HepG2 (cell line): ENCODE data around the gene PATL1. TPM values are rescaled to one million over a fixed set of nuclear protein-coding genes. Genes with fewer than 3 reads are reported as not detected.
"Not testable (repeated sequence)": the region's sequence is repeated elsewhere in the genome, so short reads cannot be mapped to it uniquely, and the experiment has no call there.

Experiments
- ATAC-seq: fragments of 200-7000 bp; cut with Tn5 transposase; 3 replicates; pipeline ENCODE4 v1.9.1; 2020; ENCODE audit warnings: mild to moderate bottlenecking, moderate library complexity
- BruUV-seq: library from RNA; stranded (reverse); fragments of 400-500 nt; replicated peaks from 2 replicates; lab custom pipeline; 2021; lab: Mats Ljungman, UMichigan
- CTCF ChIA-PET: fragments of 300-600 bp; formaldehyde crosslinking; extraction: SDS; loops from one replicate; lab custom pipeline; 2021; ENCODE audit warnings: low total read pairs, inconsistent platforms, low intra/inter-chr PET ratio; lab: Yijun Ruan, JAX
- POLR2A ChIA-PET: fragments of 350-600 bp; sonication (Branson Sonifier 250); formaldehyde crosslinking; loops from one replicate; lab custom pipeline; 2020; ENCODE audit warnings: antibody characterized with exemption, inconsistent platforms; lab: Yijun Ruan, JAX
- DNase-seq: peaks from one replicate; pipeline ENCODE4 v3.0.0-alpha.2; 2015; ENCODE audit warnings: low spot score
- FAIRE-seq: peaks from 3 replicates; lab custom pipeline; 2011; peaks lifted over from hg19 to GRCh38; lab: Jason Lieb, UNC
- H2AFZ ChIP-seq: one replicate; pipeline ENCODE4 v1.6.1; 2011; ENCODE audit warnings: low read length, inconsistent platforms
- H3K27ac ChIP-seq: fragments of 300-600 bp; 3 replicates; pipeline ENCODE4 v1.8.0; 2011; ENCODE audit warnings: mixed run types, mild to moderate bottlenecking, mixed read lengths, low read length, inconsistent platforms; ENCODE audit not compliant: insufficient read depth; ENCODE audit errors: extremely low read length
- H3K27me3 ChIP-seq, 2 experiments: fragments of 200-600 bp in 1 of 2; 2 replicates in 1 of 2; 3 replicates in 1 of 2; pipeline versions ENCODE4 v1.6.0 to v1.8.0; 2011; ENCODE audit warnings: low read length in 2 of 2, mild to moderate bottlenecking in 2 of 2, moderate library complexity in 2 of 2, inconsistent platforms in 1 of 2; ENCODE audit not compliant: insufficient read depth in 2 of 2, control insufficient read depth in 1 of 2
- H3K36me3 ChIP-seq, 2 experiments: fragments of 200-600 bp in 1 of 2; replicated peaks in 1 of 2; 2 replicates in 1 of 2; 3 replicates in 1 of 2; pipeline versions ENCODE4 v1.5.1 to v1.8.0; 2011; ENCODE audit warnings: low read length in 2 of 2, inconsistent platforms in 1 of 2; ENCODE audit not compliant: insufficient read depth in 2 of 2, control insufficient read depth in 1 of 2
- H3K4me1 ChIP-seq: 2 replicates; pipeline ENCODE4 v1.5.1; 2012; ENCODE audit warnings: low read length, inconsistent platforms; ENCODE audit not compliant: insufficient read depth
- H3K4me2 ChIP-seq: 2 replicates; pipeline ENCODE4 v1.6.0; 2011; ENCODE audit warnings: low read depth, low read length, inconsistent platforms
- H3K4me3 ChIP-seq, 3 experiments: fragments of 200-600 bp in 1 of 3; sonication (generic), shearing (Covaris generic) in 1 of 3; replicated peaks in 1 of 3; 2 replicates each; pipeline ENCODE4 v1.5.1; 2011 to 2016; ENCODE audit warnings: low read length in 3 of 3, inconsistent platforms in 2 of 3, low read depth in 2 of 3, mild to moderate bottlenecking in 2 of 3, control low read depth in 1 of 3, mixed read lengths in 1 of 3; ENCODE audit not compliant: insufficient read depth in 1 of 3
- H3K79me2 ChIP-seq: one replicate; pipeline ENCODE4 v1.6.1; 2011; ENCODE audit warnings: low read length, inconsistent platforms; ENCODE audit not compliant: insufficient read depth
- H3K9ac ChIP-seq: 2 replicates; pipeline ENCODE4 v1.6.0; 2011; ENCODE audit warnings: mild to moderate bottlenecking, low read depth, low read length, inconsistent platforms; ENCODE audit not compliant: insufficient read depth
- H3K9me3 ChIP-seq: 2 replicates; pipeline ENCODE4 v1.5.1; 2012; ENCODE audit warnings: mild to moderate bottlenecking, low read length
- H4K20me1 ChIP-seq: 2 replicates; pipeline ENCODE4 v1.6.0; 2011; ENCODE audit warnings: inconsistent platforms, mild to moderate bottlenecking, low read length, moderate library complexity; ENCODE audit not compliant: insufficient read depth
- DMTF1 ChIP-seq: sonication (generic); formaldehyde crosslinking; IDR thresholded peaks from 2 replicates; pipeline ENCODE4 v1.4.0; 2020; ENCODE audit warnings: mild to moderate bottlenecking, missing genetic modification reagents
- DPF2 ChIP-seq: sonication (generic); formaldehyde crosslinking; IDR thresholded peaks from 2 replicates; pipeline ENCODE4 v1.4.0; 2020; ENCODE audit warnings: mild to moderate bottlenecking, low read depth, missing genetic modification reagents, borderline replicate concordance
- NAIF1 ChIP-seq: sonication (generic); formaldehyde crosslinking; IDR thresholded peaks from 2 replicates; pipeline ENCODE4 v1.5.0; 2020; ENCODE audit warnings: mild to moderate bottlenecking, missing genetic modification reagents, borderline replicate concordance
- PHF21A ChIP-seq: sonication (generic); formaldehyde crosslinking; IDR thresholded peaks from 2 replicates; pipeline ENCODE4 v1.5.0; 2020; ENCODE audit warnings: mild to moderate bottlenecking, missing genetic modification reagents
- SCMH1 ChIP-seq: sonication (generic); formaldehyde crosslinking; IDR thresholded peaks from 2 replicates; pipeline ENCODE4 v1.9.0; 2021; ENCODE audit warnings: missing genetic modification reagents, mild to moderate bottlenecking, borderline replicate concordance
- TBX2 ChIP-seq: sonication (generic); formaldehyde crosslinking; IDR thresholded peaks from 2 replicates; pipeline ENCODE4 v1.5.0; 2020; ENCODE audit warnings: missing genetic modification reagents, mild to moderate bottlenecking, borderline replicate concordance
- TEAD3 ChIP-seq: optimal IDR thresholded peaks from 2 replicates; pipeline ENCODE3; 2016; ENCODE audit warnings: borderline replicate concordance
- ZBTB33 ChIP-seq: sonication (generic); formaldehyde crosslinking; IDR thresholded peaks from 2 replicates; pipeline ENCODE4 v1.4.0; 2020; ENCODE audit warnings: missing genetic modification reagents
- ZFP36L1 ChIP-seq: sonication (generic); formaldehyde crosslinking; IDR thresholded peaks from 2 replicates; pipeline ENCODE4 v1.8.0; 2022; ENCODE audit warnings: mild to moderate bottlenecking, missing genetic modification reagents, moderate library complexity
- ZFX ChIP-seq: sonication (generic); formaldehyde crosslinking; IDR thresholded peaks from 2 replicates; pipeline ENCODE4 v1.4.0; 2020; ENCODE audit warnings: mild to moderate bottlenecking, low read depth, missing genetic modification reagents, moderate library complexity
- ZNF431 ChIP-seq: sonication (generic); formaldehyde crosslinking; IDR thresholded peaks from 2 replicates; pipeline ENCODE4 v1.9.0; 2022; ENCODE audit warnings: missing genetic modification reagents, low read depth, mild to moderate bottlenecking, borderline replicate concordance
- ZNF572 ChIP-seq: sonication (generic); formaldehyde crosslinking; IDR thresholded peaks from 2 replicates; pipeline ENCODE4 v1.5.1; 2020; ENCODE audit warnings: mild to moderate bottlenecking, missing genetic modification reagents
- ZNF616 ChIP-seq: sonication (generic); formaldehyde crosslinking; IDR thresholded peaks from 2 replicates; pipeline ENCODE4 v1.5.0; 2020; ENCODE audit warnings: low read depth, mild to moderate bottlenecking, missing genetic modification reagents
- ZNF703 ChIP-seq: sonication (generic); formaldehyde crosslinking; IDR thresholded peaks from 2 replicates; pipeline ENCODE4 v1.5.1; 2020; ENCODE audit warnings: missing genetic modification reagents, mild to moderate bottlenecking, moderate library complexity, borderline replicate concordance
- WGBS: methylation state at CpG from one replicate; pipeline ENCODE4 v1.1.6; 2017; ENCODE audit warnings: low lambda C conversion rate; 5-methylcytosine and 5-hydroxymethylcytosine counted together
- in situ Hi-C: cut with HindIII; loops from 2 replicates; pipeline ENCODE4 v1.10.0; 2017; ENCODE audit warnings: low pct_unique_long_range_greater_than_20kb; ENCODE audit not compliant: extremely low pct_ligation_motif_present
- intact Hi-C: fragments of 100-400 bp; cut with micrococcal nuclease; formaldehyde crosslinking; loops from one replicate; pipeline ENCODE4 v1.10.0; 2022; ENCODE audit not compliant: unreplicated experiment
- polyA plus RNA-seq, 8 experiments: library from polyadenylated mRNA; depleted of rRNA in 3 of 8; stranded (reverse) in 7 of 8; unstranded in 1 of 8; fragments of >200 nt; fragmentation: Illumina TruSeq in 4 of 8; extraction: Trizol in 4 of 8; gene quantifications; 2 replicates each; pipeline versions ENCODE4 v1.2.1 to v1.2.3, GENCODE V29; 2011 to 2016; ENCODE audit warnings: low read depth in 4 of 8, missing spikeins in 1 of 8, mixed read lengths in 1 of 8; ENCODE audit not compliant: insufficient read depth in 1 of 8
- total RNA-seq, 5 experiments: library from RNA; depleted of rRNA; stranded (reverse); fragments of >200 nt; fragmentation: Illumina TruSeq; extraction: Trizol; gene quantifications; 2 replicates each; pipeline ENCODE4 v1.2.3, GENCODE V29; 2016; ENCODE audit warnings: low read depth in 1 of 5

Gene PATL1
- total and polyA plus RNA-seq, 2 of the 13 experiments (the other 11 are each of a cell fraction or from before 2014, with no cell fraction given) = 12.9 to 26.8 TPM

- 72% methylated on average over 4 of the region's 4 CpGs for WGBS
- H3K9me3 ChIP-seq, H3K27ac ChIP-seq, FAIRE-seq, CTCF ChIA-PET, H3K36me3 ChIP-seq, H3K4me2 ChIP-seq, ATAC-seq, H3K9ac ChIP-seq, in situ Hi-C loops, BruUV-seq, intact Hi-C loops, H2AFZ ChIP-seq, POLR2A ChIA-PET, H3K79me2 ChIP-seq, DNase-seq, H3K27me3 ChIP-seq, H3K4me3 ChIP-seq, H4K20me1 ChIP-seq: not testable (repeated sequence)
- peak; percentile 19 for TF ChIP-seq TEAD3
- H3K4me1 ChIP-seq = peaks cover 12% of the 10 kb centered on the region; the same call in 1 of the 2 replicates
Observed at GRCh38 chr11:59626969-59627368, 41.9 kb downstream of the PATL1 start.

GRCh38 chr11:59625703-59626102 is 43.1 kb downstream of the PATL1 start:
- DNase-seq (no peak), ATAC-seq (no peak), FAIRE-seq (no peak)
- CTCF ChIA-PET = no interaction called here
- POLR2A ChIA-PET = no interaction called here
- Histone ChIP-seq H4K20me1 (no peaks in the 10 kb centered on the region), H3K4me3 (no peak overlapping the region), H3K36me3 (no peaks in the 10 kb centered on the region), H3K27me3 (no peaks in the 10 kb centered on the region), H3K9me3 (no peaks in the 10 kb centered on the region), H3K4me2 (no peak overlapping the region), H3K79me2 (no peaks in the 10 kb centered on the region), H2AFZ (no peak overlapping the region), H3K9ac (no peak overlapping the region), H3K27ac (no peak overlapping the region), H3K4me1 (peaks cover 13% of the 10 kb centered on the region; the same call in 1 of the 2 replicates)
- in situ Hi-C loops (no loop called here), intact Hi-C loops (no loop called here)
- no TSS peak for BruUV-seq
- WGBS = 62% methylated on average over 3 of the region's 3 CpGs
- TF ChIP-seq TBX2 (no peak), PHF21A (CRISPR knock-in tag) (no peak), SCMH1 (CRISPR knock-in tag) (no peak), ZNF616 (CRISPR knock-in tag) (no peak), ZFP36L1 (no peak), DPF2 (CRISPR knock-in tag) (no peak), ZBTB33 (CRISPR knock-in tag) (no peak), NAIF1 (CRISPR knock-in tag) (no peak), DMTF1 (CRISPR knock-in tag) (no peak), ZFX (no peak), ZNF431 (CRISPR knock-in tag) (no peak), ZNF703 (no peak), ZNF572 (CRISPR knock-in tag) (no peak)
